Left ventricle myocardium inferior (tissue), 1 donor: Measurements from ENCODE around the gene AATF. TPM values are rescaled to one million over a fixed set of nuclear protein-coding genes. Genes with fewer than 3 reads are reported as not detected.

Source experiments
- DNase-seq: peaks from one replicate; pipeline ENCODE4 v3.0.0-alpha.2; 2020
- H3K27ac ChIP-seq: fragments of 200-600 bp; replicated peaks from 2 replicates; pipeline ENCODE4 v1.8.0; 2021
- H3K27me3 ChIP-seq: fragments of 200-600 bp; 2 replicates; pipeline ENCODE4 v1.8.0; 2021; ENCODE audit warnings: low read depth
- H3K36me3 ChIP-seq: fragments of 200-600 bp; 2 replicates; pipeline ENCODE4 v1.8.0; 2021
- H3K4me1 ChIP-seq: fragments of 200-600 bp; 2 replicates; pipeline ENCODE4 v1.8.0; 2021
- H3K4me3 ChIP-seq: fragments of 200-600 bp; 2 replicates; pipeline ENCODE4 v1.8.0; 2021; ENCODE audit warnings: mild to moderate bottlenecking, moderate library complexity
- H3K9me3 ChIP-seq: fragments of 200-600 bp; replicated peaks from 2 replicates; pipeline ENCODE4 v1.8.0; 2021
- CTCF ChIP-seq: fragments of 200-600 bp; IDR thresholded peaks from 2 replicates; pipeline ENCODE4 v1.8.0; 2021; ENCODE audit warnings: antibody characterized with exemption, mild to moderate bottlenecking, borderline replicate concordance
- intact Hi-C: fragments of 100-400 bp; cut with micrococcal nuclease; formaldehyde crosslinking; loops from one replicate; pipeline ENCODE4 v1.11.0; 2022
- total RNA-seq: library from RNA; stranded (reverse); fragmentation: NEBNext Ultra II Directional; extraction: Animal tissue kit (Norgen Biotek cat#: 25700); gene quantifications from one replicate; pipeline ENCODE4 v1.2.1, GENCODE V29; 2021
- donor health status: DM: no; HTN: yes; CAD: no; lungs with severe emphysema.

AATF gene
- total RNA-seq, 1 donor from 2014 or later: 24.2 TPM

GRCh38 chr17:36934144-36934691 lies 14.5 kb upstream of the AATF start:
- Histone ChIP-seq H3K9me3 (no peaks in the 10 kb centered on the region), H3K4me1 (peaks cover 77% of the 10 kb centered on the region), H3K27ac (no peak overlapping the region), H3K4me3 (peak overlapping the region; percentile 55), H3K27me3 (peaks cover 100% of the 10 kb centered on the region), H3K36me3 (no peaks in the 10 kb centered on the region)
- intact Hi-C loops: no loop called here
- TF ChIP-seq CTCF: no peak
- DNase-seq: no peak

DNA sequence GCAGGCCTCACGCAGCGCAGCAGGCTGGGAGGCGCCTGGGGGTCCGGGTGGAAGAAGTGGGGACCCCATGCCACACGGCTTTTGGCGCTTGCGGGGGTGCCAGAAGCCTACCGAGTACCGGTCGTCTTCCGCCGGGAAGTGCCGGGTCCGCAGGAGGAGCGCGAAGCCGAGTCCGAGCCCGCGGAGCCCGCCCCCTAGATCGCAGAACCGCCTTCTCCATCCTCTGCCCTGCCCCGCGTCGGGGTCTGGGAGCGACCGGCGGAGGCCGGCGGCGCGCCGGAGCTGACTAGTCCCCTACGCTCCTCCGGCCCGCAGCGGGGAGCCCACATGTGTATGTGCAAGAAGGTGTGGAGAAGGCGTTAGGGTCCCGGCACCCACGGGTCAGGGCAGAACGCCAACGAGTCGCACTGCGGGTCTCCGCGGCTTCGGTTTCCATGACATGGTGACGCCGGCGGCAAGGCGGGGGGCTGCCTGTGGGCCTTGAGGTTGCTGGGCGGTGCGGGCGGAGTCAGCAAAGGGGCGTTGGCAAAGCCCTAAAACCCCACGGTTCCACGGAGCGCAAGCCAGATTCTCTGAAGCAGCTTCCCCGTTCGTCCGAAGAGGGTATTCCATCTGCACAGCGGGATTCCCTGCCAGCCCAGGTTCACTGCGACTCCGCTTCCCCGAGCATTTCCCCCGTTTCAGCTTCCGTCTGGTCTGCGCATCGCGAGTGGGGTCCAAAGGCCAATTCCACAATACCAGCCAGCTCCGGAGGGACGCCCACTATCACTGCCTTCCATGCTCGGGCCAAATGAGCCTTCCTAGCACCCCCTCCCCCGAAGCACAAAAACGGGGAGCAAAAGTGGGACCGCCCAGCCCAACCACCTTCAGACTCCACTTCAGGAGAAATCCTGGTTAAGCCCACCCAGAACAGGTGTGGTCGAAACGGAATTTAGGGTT lies 13.8 kb upstream of the AATF start:
- DNase-seq: no peak

DNA sequence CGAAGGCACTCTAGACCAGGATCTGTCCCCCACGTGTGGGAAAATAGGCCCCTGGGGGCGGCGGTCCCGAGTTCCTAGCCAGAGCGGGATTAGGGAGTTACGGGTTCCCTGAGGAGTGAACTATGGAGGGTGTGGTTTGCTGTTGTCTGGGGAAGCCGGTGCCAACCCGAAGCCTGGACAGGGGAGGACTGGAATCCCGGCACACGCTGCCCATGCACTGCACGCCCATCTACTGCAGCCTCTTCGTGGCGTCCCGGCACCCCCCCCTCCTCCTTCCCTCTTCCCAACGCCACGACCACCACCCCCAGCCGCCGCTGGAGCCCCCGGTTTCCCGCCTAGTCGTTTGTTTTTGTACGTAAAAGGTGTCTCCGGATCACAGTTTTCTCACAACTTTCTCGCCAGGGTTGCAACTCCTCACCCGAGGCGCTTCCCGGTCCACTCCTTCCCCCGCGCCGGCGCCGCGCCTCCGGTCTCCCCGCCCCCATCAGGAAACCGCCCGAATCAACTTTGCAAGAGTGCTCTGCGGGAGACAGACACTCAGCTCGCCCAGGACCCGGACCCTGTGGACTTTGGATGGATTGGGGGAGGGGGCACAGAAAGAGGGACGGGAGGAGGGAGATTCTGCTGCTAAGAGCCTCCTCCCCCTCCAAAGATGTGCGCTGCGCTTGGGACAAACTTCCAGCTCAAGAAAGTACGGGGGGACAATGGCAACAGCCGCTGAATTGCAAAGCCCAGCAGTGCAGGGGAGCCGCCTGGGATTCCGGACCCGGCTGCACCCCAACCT lies 12.9 kb upstream of the AATF start:
- peaks cover 100% of the 10 kb centered on the region for H3K27me3 ChIP-seq
- H3K4me1 ChIP-seq: peaks cover 83% of the 10 kb centered on the region
- H3K27ac ChIP-seq: no peak overlapping the region
- no peak for DNase-seq
- no peaks in the 10 kb centered on the region for H3K36me3 ChIP-seq
- intact Hi-C loops: no loop called here
- no peak for TF ChIP-seq CTCF
- H3K9me3 ChIP-seq: no peaks in the 10 kb centered on the region
- peak overlapping the region; percentile 55 for H3K4me3 ChIP-seq

More for the DNA sequence above, 13.8 kb upstream of the AATF start:
- H3K4me1 ChIP-seq: peaks cover 83% of the 10 kb centered on the region
- intact Hi-C loops: no loop called here
- H3K27ac ChIP-seq: no peak overlapping the region
- no peaks in the 10 kb centered on the region for H3K9me3 ChIP-seq
- peak overlapping the region; percentile 55 for H3K4me3 ChIP-seq
- no peaks in the 10 kb centered on the region for H3K36me3 ChIP-seq
- H3K27me3 ChIP-seq: peaks cover 100% of the 10 kb centered on the region
- no peak for TF ChIP-seq CTCF

- H3K4me1 ChIP-seq: peaks cover 83% of the 10 kb centered on the region
- H3K27ac ChIP-seq: no peak overlapping the region
- H3K36me3 ChIP-seq: no peaks in the 10 kb centered on the region
- no peak for TF ChIP-seq CTCF
- intact Hi-C loops: no loop called here
- DNase-seq: no peak
- peaks cover 100% of the 10 kb centered on the region for H3K27me3 ChIP-seq
- no peaks in the 10 kb centered on the region for H3K9me3 ChIP-seq
- peak overlapping the region; percentile 55 for H3K4me3 ChIP-seq
Measured at GRCh38 chr17:36936455-36937000, 12.2 kb upstream of the AATF start.
